ENCODE results near the gene ZBTB21.
A peak's percentile ranks its signal among the peaks of the same experiment; 100 is the strongest.

The ZBTB21 gene

GRCh38 chr21:42039911-42040351 lies 29.8 kb upstream of the ZBTB21 start:
- DNase-seq: peak; percentile 70

- no peak for DNase-seq
Measured at GRCh38 chr21:42039470-42039901, 29.3 kb upstream of the ZBTB21 start.

- DNase-seq: no peak
Measured at GRCh38 chr21:42038826-42039425, 28.8 kb upstream of the ZBTB21 start.

GRCh38 chr21:42038393-42038792 lies 28.2 kb upstream of the ZBTB21 start:
- DNase-seq: no peak

- peak; percentile 54 for DNase-seq
Measured at GRCh38 chr21:42037943-42038342, 27.8 kb upstream of the ZBTB21 start.

GRCh38 chr21:42037516-42037915 lies 27.4 kb upstream of the ZBTB21 start:
- no peak for DNase-seq

- no peak for DNase-seq
Measured at GRCh38 chr21:42036313-42036712, 26.2 kb upstream of the ZBTB21 start.

- DNase-seq: no peak
Measured at GRCh38 chr21:42032968-42033367, 22.8 kb upstream of the ZBTB21 start.

GRCh38 chr21:42032266-42032665 lies 22.1 kb upstream of the ZBTB21 start:
- DNase-seq: no peak

GRCh38 chr21:42031816-42032215 lies 21.7 kb upstream of the ZBTB21 start:
- no peak for DNase-seq

- DNase-seq: no peak
Measured at GRCh38 chr21:42031241-42031640, 21.1 kb upstream of the ZBTB21 start.

GRCh38 chr21:42030311-42030710 lies 20.2 kb upstream of the ZBTB21 start:
- DNase-seq: no peak

GRCh38 chr21:42028766-42029425 lies 18.7 kb upstream of the ZBTB21 start:
- no peak for DNase-seq

- DNase-seq: no peak
Measured at GRCh38 chr21:42027822-42028765, 17.9 kb upstream of the ZBTB21 start.

GRCh38 chr21:42027085-42027821 lies 17.1 kb upstream of the ZBTB21 start:
- DNase-seq: no peak

GRCh38 chr21:42026082-42026435 lies 15.9 kb upstream of the ZBTB21 start:
- peak; percentile 54 for DNase-seq

- DNase-seq: no peak
Measured at GRCh38 chr21:42025376-42026081, 15.4 kb upstream of the ZBTB21 start.

- peak; percentile 6 for DNase-seq
Measured at GRCh38 chr21:42022906-42023305, 12.7 kb upstream of the ZBTB21 start.

GRCh38 chr21:42022091-42022430 lies 11.9 kb upstream of the ZBTB21 start:
- DNase-seq: no peak

- DNase-seq: peak; percentile 94
Measured at GRCh38 chr21:42021371-42022090, 11.4 kb upstream of the ZBTB21 start.

- DNase-seq: no peak
Measured at GRCh38 chr21:42019706-42020105, 9.5 kb upstream of the ZBTB21 start.

Measured in retina (tissue), 1 donor.